ENCODE measurements around the gene LGALS12.
A peak's percentile ranks its signal among the peaks of the same experiment; 100 is the strongest.
"Not testable (repeated sequence)": the region's sequence is repeated elsewhere in the genome, so short reads cannot be mapped to it uniquely, and the experiment has no call there.

The LGALS12 gene

DNA sequence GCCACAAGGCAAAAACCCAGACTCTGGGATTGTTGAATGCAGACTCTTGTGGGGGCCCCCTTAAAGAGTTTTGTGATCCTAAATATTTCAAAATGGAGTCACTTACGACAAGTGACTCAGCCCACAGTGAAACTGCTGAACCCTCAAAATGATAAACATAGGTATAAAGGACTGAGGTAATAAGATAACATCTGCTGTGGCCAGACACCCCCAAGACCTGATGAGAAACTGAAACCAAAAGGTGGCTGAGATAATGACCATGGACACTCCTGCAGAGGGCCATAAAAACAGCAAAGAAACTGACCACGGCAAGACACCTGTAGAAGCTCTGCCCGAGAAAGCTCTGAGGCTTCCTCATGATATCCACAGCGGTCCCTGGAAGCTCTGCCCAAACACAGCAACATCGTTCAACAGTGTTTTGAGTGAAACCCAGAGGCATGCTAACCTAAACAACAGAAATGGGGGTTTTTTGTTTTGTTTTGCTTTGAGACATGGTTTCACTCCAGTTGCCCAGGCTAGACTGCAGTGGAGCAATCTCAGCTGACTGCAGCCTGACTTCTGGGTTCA is 29.1 kb downstream of the LGALS12 start:
- no peak for DNase-seq

DNA sequence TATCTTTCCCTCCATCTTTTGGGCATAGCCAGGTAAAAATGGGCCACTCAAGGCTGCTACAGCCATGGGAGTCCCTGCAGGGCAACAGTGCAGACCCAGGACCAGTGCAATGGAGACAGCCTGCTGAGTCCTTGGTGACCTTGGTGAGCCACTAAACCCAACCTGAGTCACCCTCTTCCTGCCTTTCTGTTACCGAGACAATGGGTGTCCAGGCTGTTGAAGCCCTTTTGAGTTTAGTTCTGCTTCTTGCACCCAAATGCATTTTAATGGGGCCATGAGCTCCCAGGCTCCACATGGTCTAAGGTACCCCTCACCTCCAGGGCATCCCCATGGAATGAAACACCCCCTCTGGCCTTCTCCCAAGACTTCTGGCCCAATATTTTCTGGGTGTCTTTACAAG is 29.9 kb downstream of the LGALS12 start:
- DNase-seq = no peak

GRCh38 chr11:63536669-63537292 is 30.9 kb downstream of the LGALS12 start, which contains the start of gene PLAAT4:
Gene PLAAT4 (plus strand): TSS chr11:63536808. CDS start chr11:63536869, 61 bp downstream.
- peak; percentile 71 for DNase-seq

- DNase-seq = peak; percentile 78
Measured at GRCh38 chr11:63537293-63538101, 31.6 kb downstream of the LGALS12 start.

- not testable (repeated sequence) for DNase-seq
Measured at GRCh38 chr11:63542506-63542905, 36.6 kb downstream of the LGALS12 start.

GRCh38 chr11:63543711-63544110 is 37.8 kb downstream of the LGALS12 start:
- DNase-seq = no peak

GRCh38 chr11:63547061-63547460 is 41.2 kb downstream of the LGALS12 start:
- no peak for DNase-seq

DNA sequence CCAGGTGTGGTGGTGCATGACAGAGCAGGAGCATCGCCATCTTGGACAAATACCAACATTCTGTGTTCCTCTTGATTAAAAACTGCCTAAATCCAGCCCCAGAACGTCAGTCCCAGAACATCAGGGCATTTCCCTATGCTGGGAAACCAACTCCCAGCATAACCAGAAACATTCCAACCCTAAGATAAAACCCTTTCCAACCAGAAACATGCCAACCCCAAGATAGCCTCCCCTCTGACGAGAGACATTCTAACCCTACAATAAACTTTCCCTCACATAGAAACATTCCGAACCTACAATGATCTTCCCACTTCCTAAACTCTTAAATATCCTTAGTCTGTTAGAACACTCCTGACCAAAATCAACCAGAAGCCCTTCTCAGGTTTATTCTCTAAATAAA is 42.3 kb downstream of the LGALS12 start:
- DNase-seq = no peak

DNA sequence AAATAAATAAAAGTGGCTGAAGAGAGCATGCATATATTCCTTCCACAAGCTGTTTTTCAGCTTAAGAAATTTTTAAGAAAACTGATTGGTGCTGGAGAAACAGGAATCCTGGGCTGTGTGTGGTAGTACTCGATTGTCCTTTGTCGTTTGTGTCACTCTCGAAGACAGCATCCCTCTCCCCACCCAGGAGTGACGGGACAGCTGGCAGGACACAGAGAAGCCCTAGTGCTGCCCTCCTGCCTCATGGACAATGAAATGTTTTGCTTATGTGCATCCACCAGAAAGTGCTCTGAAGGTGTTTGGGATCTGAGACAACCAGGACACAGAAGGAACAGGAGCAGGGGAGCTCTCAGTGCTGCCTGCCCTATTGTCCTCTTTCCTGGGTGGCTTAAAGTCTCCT is 43.5 kb downstream of the LGALS12 start:
- no peak for DNase-seq

- not testable (repeated sequence) for DNase-seq
Measured at GRCh38 chr11:63550156-63550700, 44.3 kb downstream of the LGALS12 start.

DNA sequence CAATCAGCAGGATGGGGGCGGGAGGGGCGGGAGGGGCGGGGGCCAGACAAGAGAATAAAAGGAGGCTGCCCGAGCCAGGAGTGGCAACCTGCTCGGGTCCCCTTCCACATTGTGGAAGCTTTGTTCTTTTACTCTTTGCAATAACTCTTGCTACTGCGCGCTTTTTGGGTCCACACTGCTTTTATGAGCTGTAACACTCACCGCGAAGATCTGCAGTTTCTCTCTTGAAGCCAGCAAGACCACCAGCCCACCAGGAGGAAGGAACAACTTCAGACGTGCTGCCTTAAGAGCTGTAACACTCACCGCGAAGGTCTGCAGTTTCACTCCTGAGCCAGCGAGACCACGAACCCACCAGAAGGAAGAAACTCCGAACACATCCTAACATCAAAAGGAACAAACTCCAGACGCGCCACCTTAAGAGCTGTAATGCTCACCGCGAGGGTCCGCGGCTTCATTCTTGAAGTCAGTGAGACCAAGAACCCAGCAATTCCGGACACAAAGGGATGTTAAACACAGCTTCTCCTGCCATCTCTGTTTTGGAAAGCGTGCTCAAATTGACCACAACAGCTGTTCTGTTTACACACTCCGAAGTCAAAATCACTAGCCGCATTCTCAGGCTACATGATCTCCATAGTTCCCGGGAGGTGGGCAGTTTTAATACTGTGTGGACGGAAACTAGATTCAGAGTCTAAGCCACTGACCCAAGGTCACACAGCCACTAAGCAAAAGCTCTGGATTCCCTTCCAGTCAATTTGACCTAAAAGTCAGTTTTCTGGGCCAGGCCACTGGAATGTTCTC is 45.4 kb downstream of the LGALS12 start:
- no peak for DNase-seq

DNA sequence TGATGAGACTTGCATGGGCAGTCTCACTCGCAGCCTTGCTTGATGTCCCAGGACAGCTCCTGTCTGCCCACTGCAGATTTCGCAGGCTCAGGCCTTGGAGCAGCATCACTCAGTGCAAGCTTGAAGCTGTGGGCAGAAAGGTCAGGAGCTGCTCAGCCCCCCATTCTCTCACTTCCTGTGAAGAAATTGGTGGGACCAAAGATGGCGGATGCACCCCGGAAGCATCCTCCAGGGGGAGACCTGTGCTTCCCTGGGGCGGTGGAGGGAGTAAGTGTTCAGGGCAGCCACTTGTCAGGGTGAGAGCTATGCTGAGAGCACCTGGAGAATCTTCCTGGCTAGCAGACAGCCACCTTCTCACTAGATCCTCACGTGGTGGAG is 46.0 kb downstream of the LGALS12 start:
- no peak for DNase-seq

DNA sequence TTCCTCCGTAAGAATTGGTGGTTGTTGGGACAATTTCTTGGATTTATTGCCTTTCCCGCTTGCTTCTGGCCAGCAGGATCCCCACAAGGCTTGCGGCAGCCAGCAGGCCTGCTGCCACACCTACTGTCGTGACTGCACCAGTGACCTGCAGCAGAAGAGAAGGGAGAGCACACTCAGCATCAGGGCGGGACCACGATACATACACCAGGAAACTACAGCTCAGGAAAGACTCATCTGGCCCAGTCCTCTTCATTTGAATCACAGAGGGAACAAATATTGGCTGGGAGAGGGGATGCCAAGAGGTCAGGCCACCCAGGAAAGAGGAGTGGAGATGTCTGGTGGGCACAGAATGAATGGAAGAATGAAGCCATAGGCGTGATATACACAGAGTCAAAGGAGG is 47.0 kb downstream of the LGALS12 start:
- DNase-seq = no peak

DNA sequence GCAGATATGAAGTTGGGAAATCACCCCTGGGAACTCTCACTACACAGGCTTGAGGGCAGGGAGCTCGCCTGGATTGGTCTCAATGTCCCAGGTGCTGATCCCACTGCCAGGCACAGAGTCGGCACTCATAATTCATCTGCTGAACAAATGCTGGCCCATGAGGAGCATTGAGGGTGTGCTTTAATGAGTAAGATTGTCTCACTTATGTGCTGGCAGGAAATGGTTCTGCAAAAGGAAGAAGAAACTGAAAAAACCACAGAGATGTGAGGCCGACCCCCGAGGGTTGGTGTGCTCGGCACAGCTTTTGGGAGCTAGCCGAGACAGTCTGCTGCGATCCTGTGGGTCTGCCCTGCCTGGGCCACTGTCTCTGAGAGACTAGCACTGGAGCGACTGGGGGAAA is 47.9 kb downstream of the LGALS12 start:
- DNase-seq = no peak

GRCh38 chr11:63554877-63555223 is 49.0 kb downstream of the LGALS12 start:
- DNase-seq = no peak

- DNase-seq = no peak
Measured at GRCh38 chr11:63556404-63557013, 50.6 kb downstream of the LGALS12 start.

DNA sequence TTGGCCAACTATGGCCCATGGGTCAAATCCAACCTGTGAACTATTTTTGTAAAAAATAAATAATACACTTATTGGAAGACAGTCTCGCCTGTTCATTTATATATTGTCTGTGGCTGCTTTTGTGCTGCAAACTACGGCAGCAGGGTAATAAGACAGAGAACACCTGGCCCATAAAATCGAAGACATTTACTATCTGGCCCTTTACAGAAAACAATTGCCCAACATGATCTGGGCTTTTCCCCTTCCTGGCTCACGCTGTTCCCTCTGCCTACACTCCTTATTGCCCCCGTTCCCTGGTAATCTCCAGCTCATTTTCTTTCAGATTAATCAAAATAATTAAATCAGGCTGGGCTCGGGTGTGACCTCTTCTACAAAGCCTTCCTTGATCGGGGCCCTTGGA is 51.7 kb downstream of the LGALS12 start:
- DNase-seq = no peak

DNA sequence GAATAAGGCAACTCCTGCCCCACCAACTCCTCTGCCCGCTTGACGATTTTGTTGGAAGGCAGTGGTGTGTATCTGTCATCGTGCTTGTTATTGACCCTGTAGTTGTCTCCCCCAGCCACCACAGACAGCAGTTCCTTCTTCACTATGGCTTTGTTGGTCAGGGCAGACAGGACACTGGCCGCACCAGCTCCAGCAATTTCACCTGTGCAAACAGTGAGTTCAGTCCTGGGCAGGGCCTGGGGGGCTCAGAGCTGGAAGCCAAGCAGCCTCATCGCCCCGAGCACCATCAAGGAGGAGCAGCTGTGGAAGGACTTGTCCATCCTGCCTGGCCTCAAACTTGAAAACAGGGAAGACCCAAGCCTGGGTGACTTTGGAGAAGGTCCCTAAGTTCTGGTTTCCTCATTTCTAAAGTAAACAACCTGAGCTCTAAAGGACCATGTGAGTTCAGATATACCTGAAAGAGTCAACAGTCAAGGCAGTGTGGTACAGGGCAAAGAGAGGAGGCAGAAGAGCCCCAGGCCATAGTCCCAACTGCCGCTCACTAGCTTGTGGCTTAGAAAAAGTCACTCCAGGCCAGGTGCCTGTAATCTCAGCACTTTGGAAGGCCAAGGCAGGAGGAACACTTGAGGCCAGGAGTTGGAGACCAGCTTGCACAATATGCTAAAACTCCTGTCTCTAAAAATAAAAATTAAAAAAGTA is 52.7 kb downstream of the LGALS12 start:
- no peak for DNase-seq

DNA sequence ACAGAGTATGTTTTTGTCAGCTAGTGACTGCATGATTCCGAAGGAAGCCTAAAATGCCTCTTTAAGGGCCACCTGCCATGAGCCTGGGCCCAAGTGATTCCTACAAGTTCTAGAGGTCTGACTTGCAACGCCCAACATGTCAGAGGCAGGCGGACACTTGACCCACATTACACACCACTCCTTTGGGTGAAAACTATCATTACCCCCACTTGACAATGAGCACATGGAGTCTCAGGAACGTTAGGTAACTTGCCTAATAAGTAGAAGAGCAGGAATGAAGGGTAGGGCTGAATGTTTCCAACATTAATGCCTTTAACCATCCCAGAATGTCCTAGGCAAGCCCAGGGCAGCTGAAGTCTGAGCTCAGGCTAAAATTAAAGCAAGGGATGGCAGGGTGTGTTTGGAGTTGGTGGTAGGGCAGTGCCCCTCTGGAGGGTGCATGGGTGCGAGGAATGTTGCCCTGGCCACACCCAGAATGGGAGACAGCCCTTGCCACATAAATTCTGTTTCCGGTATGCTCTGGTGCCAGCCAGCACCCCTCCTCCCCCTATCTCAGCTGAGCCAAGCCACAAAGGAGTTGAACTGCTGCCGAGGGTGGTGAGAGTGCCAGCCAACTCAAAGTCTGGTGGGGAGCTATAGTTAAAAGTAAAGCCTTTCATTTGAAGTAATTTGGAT is 54.8 kb downstream of the LGALS12 start:
- peak; percentile 44 for DNase-seq

- DNase-seq = no peak
Measured at GRCh38 chr11:63563201-63564055, 57.5 kb downstream of the LGALS12 start, which contains the start of gene PLAAT2. Gene PLAAT2 (minus strand): TSS chr11:63563379. CDS start chr11:63563324, 55 bp downstream.
